ENCODE results near the gene MASP2.
"Not testable (repeated sequence)": the region's sequence is repeated elsewhere in the genome, so short reads cannot be mapped to it uniquely, and the experiment has no call there.

GRCh38 chr1:11040105-11040429 is 7.0 kb downstream of the MASP2 start:
- TF ChIP-seq HMGXB4 (CRISPR knock-in tag; IDR thresholded peaks at IDR 0.05; ENCODE audit: borderline replicate concordance); CTCF (IDR thresholded peaks at IDR 0.05); POLR2A (IDR thresholded peaks at IDR 0.05; ENCODE audit: low read length); RNF2 (IDR thresholded peaks at IDR 0.05; ENCODE audit: borderline replicate concordance, low read depth); CEBPB (IDR thresholded peaks at IDR 0.05); ELK1 (IDR thresholded peaks at IDR 0.05; ENCODE audit: low read depth, low read length); EP300 (IDR thresholded peaks at IDR 0.05): not testable (repeated sequence)

Measured in A549 (cell line).